ENCODE data around the gene AQR. TPM values are rescaled to one million over a fixed set of nuclear protein-coding genes. Genes with fewer than 3 reads are reported as not detected.
"Not testable (repeated sequence)": the region's sequence is repeated elsewhere in the genome, so short reads cannot be mapped to it uniquely, and the experiment has no call there.

The AQR gene
- polyA plus RNA-seq, 1 of the 3 experiments (the other 2 are of a cell fraction), result 11.6 TPM

DNA sequence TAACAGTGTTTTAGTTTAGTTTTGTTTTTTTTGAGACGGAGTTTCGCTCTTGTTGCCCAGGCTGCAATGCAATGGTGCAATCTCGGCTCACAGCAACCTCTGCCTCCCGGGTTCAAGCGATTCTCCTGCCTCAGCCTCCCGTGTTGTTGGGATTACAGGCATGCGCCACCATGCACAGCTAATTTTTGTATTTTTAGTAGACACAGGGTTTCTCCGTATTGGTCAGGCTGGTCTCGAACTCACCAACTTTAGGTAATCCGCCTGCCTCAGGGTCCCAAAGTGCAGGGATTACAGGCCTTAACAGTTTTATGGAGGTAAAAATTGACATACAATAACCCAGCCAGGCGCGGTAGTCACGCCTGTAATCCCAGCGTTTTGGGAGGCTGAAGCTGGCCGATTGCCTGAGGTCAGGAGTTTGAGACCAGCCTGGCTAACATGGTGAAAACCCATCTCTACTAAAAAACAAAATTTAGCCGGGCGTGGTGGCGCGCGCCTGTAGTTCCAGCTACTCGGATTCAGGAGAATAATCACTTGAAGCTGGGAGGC is 629 bp upstream of the AQR start:
- peaks cover 43% of the 10 kb centered on the region for H3K79me2 ChIP-seq (ENCODE audit: insufficient read depth)
- 73% methylated on average over 21 of the region's 21 CpGs for WGBS (ENCODE audit: low lambda C conversion rate)
- H3K4me2 ChIP-seq, result peak overlapping the region; percentile 59
- H3K36me3 ChIP-seq (replicated peaks in 1 of 2; ENCODE audit: control insufficient read depth in 1 of 2, insufficient read depth in 2 of 2, low read length in 1 of 2); H3K27me3 ChIP-seq (ENCODE audit: insufficient read depth); H3K9me3 ChIP-seq; DNase-seq; H3K27ac ChIP-seq (ENCODE audit: low read depth in 2 of 2, low read length in 1 of 2); H3K9ac ChIP-seq; H4K20me1 ChIP-seq (ENCODE audit: insufficient read depth); H3F3A ChIP-seq (replicated peaks; ENCODE audit: insufficient read depth); H3K9me2 ChIP-seq; H3K4me1 ChIP-seq (ENCODE audit: control insufficient read depth in 1 of 2, insufficient read depth in 2 of 2, low read depth in 1 of 2, low read length in 1 of 2): not testable (repeated sequence)
- ChIA-PET CTCF (interaction anchor here (0.6 to 3.4 kb wide), 16 partner anchors 8 to 364 kb away, joined by 3 to 37 read pairs (median 4); partner anchors contain the start of gene ZNF770), POLR2A (interaction anchor here (2.3 kb wide), 1 partner anchor 18 kb away, joined by 39 read pairs; the partner anchor contains the start of gene ZNF770)
- H3K4me3 ChIP-seq (ENCODE audit: low read depth in 2 of 2, low read length in 1 of 2), result peak overlapping the region; percentile 92 to 95
- peak overlapping the region; percentile 92 for H2AFZ ChIP-seq (ENCODE audit: low read depth)

- H3K27me3 ChIP-seq (ENCODE audit: insufficient read depth), result no peaks in the 10 kb centered on the region
- no peak overlapping the region for H3K9ac ChIP-seq
- H3K4me3 ChIP-seq (ENCODE audit: low read depth in 2 of 2, low read length in 1 of 2), result no peak overlapping the region
- no peak overlapping the region for H3K27ac ChIP-seq (ENCODE audit: low read depth in 2 of 2, low read length in 1 of 2)
- H3K4me1 ChIP-seq (ENCODE audit: control insufficient read depth in 1 of 2, insufficient read depth in 2 of 2, low read depth in 1 of 2, low read length in 1 of 2), result peaks cover 2 to 3% of the 10 kb centered on the region in 2 experiments; a peak in 3 of 4 replicates
- H4K20me1 ChIP-seq (ENCODE audit: insufficient read depth), result 0 out of 2 replicates have a peak, but pooled peaks cover 3% of the 10 kb centered on the region
- H2AFZ ChIP-seq (ENCODE audit: low read depth), result no peak overlapping the region
- ChIA-PET CTCF (no interaction called here), POLR2A (no interaction called here)
- no peak overlapping the region for H3K4me2 ChIP-seq
- peaks cover 82% of the 10 kb centered on the region for H3K79me2 ChIP-seq (ENCODE audit: insufficient read depth)
- WGBS (ENCODE audit: low lambda C conversion rate), result 87% methylated on average over 2 of the region's 2 CpGs
- H3F3A ChIP-seq (replicated peaks; ENCODE audit: insufficient read depth), result no peaks in the 10 kb centered on the region
- DNase-seq, result no peak
- no peaks in the 10 kb centered on the region for H3K9me2 ChIP-seq
- TF ChIP-seq TEAD4 (IDR thresholded peaks at IDR 0.05; ENCODE audit: borderline replicate concordance, insufficient read depth), result no peak
- TF ChIP-seq MXI1 (IDR thresholded peaks at IDR 0.05; ENCODE audit: low read depth, low read length), result no peak
- no peak for TF ChIP-seq CHD2 (IDR thresholded peaks at IDR 0.05; ENCODE audit: low read length, partially characterized antibody)
- no peak for TF ChIP-seq RAD21 (IDR thresholded peaks at IDR 0.05; ENCODE audit: low read length)
- no peak for TF ChIP-seq NRF1 (IDR thresholded peaks at IDR 0.05; ENCODE audit: low read depth, low read length)
- TF ChIP-seq GABPA (IDR thresholded peaks at IDR 0.05; ENCODE audit: low read depth), result no peak
- no peak for TF ChIP-seq TCF12 (IDR thresholded peaks at IDR 0.05)
- no peak for TF ChIP-seq FOSL2 (IDR thresholded peaks at IDR 0.05; ENCODE audit: borderline replicate concordance, low read depth)
- no peaks in the 10 kb centered on the region for H3K9me3 ChIP-seq
- H3K36me3 ChIP-seq (replicated peaks in 1 of 2; ENCODE audit: control insufficient read depth in 1 of 2, insufficient read depth in 2 of 2, low read length in 1 of 2), result peaks cover 17 to 44% of the 10 kb centered on the region in 2 experiments
These were observed 5.3 kb downstream of the AQR start for GRCh38 chr15:34964277-34964676.

DNA sequence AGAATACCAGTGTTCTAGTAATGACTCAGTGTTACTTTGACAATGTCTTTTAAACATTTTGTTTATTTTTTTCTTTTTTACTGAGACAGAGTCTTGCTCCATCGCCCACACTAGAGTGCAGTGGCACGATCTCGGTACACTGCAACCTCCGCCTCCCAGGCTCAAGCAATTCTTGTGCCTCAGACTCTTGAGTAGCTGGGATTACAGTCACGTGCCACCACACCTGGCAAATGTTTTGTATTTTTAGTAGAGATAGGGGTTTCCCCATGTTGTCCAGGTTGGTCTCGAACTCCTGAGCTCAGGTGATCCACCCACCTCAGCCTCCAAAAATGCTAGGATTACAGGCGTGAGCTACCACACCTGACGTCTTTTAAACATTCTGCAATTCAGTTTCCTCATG is 15.7 kb downstream of the AQR start:
- ChIA-PET POLR2A (no interaction called here), CTCF (interaction anchor here (1.2 to 1.5 kb wide), 3 partner anchors 15 to 245 kb away, joined by 3 to 5 read pairs (median 3); partner anchors contain the start of gene AQR)
- Histone ChIP-seq H2AFZ (ENCODE audit: low read depth) (no peak overlapping the region), H3K4me1 (ENCODE audit: control insufficient read depth in 1 of 2, insufficient read depth in 2 of 2, low read depth in 1 of 2, low read length in 1 of 2) (peaks cover 9% of the 10 kb centered on the region in 2 experiments; a peak in 3 of 4 replicates), H3F3A (replicated peaks; ENCODE audit: insufficient read depth) (peaks cover 18% of the 10 kb centered on the region), H3K4me3 (ENCODE audit: low read depth in 2 of 2, low read length in 1 of 2) (no peak overlapping the region), H3K9ac (no peak overlapping the region), H3K79me2 (ENCODE audit: insufficient read depth) (peaks cover 46% of the 10 kb centered on the region), H3K4me2 (no peak overlapping the region), H3K9me3 (no peaks in the 10 kb centered on the region), H3K9me2 (no peaks in the 10 kb centered on the region), H3K27me3 (ENCODE audit: insufficient read depth) (no peaks in the 10 kb centered on the region), H3K36me3 (replicated peaks in 1 of 2; ENCODE audit: control insufficient read depth in 1 of 2, insufficient read depth in 2 of 2, low read length in 1 of 2) (peaks cover 9 to 38% of the 10 kb centered on the region in 2 experiments), H4K20me1 (ENCODE audit: insufficient read depth) (peaks cover 11% of the 10 kb centered on the region), H3K27ac (ENCODE audit: low read depth in 2 of 2, low read length in 1 of 2) (no peak overlapping the region)
- no peak for TF ChIP-seq CHD2 (IDR thresholded peaks at IDR 0.05; ENCODE audit: low read length, partially characterized antibody)
- TF ChIP-seq, protein P1, sequence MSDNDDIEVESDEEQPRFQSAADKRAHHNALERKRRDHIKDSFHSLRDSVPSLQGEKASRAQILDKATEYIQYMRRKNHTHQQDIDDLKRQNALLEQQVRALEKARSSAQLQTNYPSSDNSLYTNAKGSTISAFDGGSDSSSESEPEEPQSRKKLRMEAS (IDR thresholded peaks at IDR 0.05; ENCODE audit: low read depth), result no peak
- no peak for TF ChIP-seq EP300 (IDR thresholded peaks at IDR 0.05; ENCODE audit: borderline replicate concordance in 1 of 2, low read depth in 1 of 2, low read length in 1 of 2)
- no peak for TF ChIP-seq SIN3A (IDR thresholded peaks at IDR 0.05; ENCODE audit: borderline replicate concordance, low read depth, low read length)
- no peak for TF ChIP-seq SMC3 (IDR thresholded peaks at IDR 0.05; ENCODE audit: low read depth, low read length)
- no peak for TF ChIP-seq RFX5 (IDR thresholded peaks at IDR 0.05; ENCODE audit: low read length)
- no peak for TF ChIP-seq TCF12 (IDR thresholded peaks at IDR 0.05)
- TF ChIP-seq FOSL2 (IDR thresholded peaks at IDR 0.05; ENCODE audit: borderline replicate concordance, low read depth), result no peak
- no peak for TF ChIP-seq GABPA (IDR thresholded peaks at IDR 0.05; ENCODE audit: low read depth)
- TF ChIP-seq ELF1 (IDR thresholded peaks at IDR 0.05), result no peak
- no peak for TF ChIP-seq NRF1 (IDR thresholded peaks at IDR 0.05; ENCODE audit: low read depth, low read length)
- TF ChIP-seq CTCF (IDR thresholded peaks at IDR 0.05), result no peak
- no peak for TF ChIP-seq YY1 (IDR thresholded peaks at IDR 0.05; ENCODE audit: low read depth)
- no peak for TF ChIP-seq MEF2A (IDR thresholded peaks at IDR 0.05; ENCODE audit: borderline replicate concordance, low read depth)
- no peak for TF ChIP-seq TAF1 (IDR thresholded peaks at IDR 0.05; ENCODE audit: borderline replicate concordance, low read depth, low read length)
- TF ChIP-seq POLR2AphosphoS5 (IDR thresholded peaks at IDR 0.05; ENCODE audit: low read depth, low read length), result no peak
- no peak for DNase-seq
- 94% methylated on average over 8 of the region's 8 CpGs for WGBS (ENCODE audit: low lambda C conversion rate)
